Spinal cord (tissue), 10 donors: ENCODE results near the gene IL32. TPM values are rescaled to one million over a fixed set of nuclear protein-coding genes. Genes with fewer than 3 reads are reported as not detected.
"Not testable (repeated sequence)": the region's sequence is repeated elsewhere in the genome, so short reads cannot be mapped to it uniquely, and the experiment has no call there.

ENCODE experiments used
- DNase-seq, 6 donors: peaks; one replicate each; pipeline versions ENCODE4 v3.0.0 to v3.0.0-alpha.2; 2013 to 2015; ENCODE audit warnings: low spot score in 6 of 6, low read depth in 4 of 6
- H3K27ac ChIP-seq: one replicate; pipeline ENCODE4 v1.5.1; 2013; ENCODE audit warnings: low read depth, low read length, control low read depth
- H3K27me3 ChIP-seq: one replicate; pipeline ENCODE4 v1.6.1; 2013; ENCODE audit warnings: low read length; ENCODE audit not compliant: control insufficient read depth, insufficient read depth
- H3K36me3 ChIP-seq: one replicate; pipeline ENCODE4 v1.6.1; 2013; ENCODE audit warnings: low read length; ENCODE audit not compliant: control insufficient read depth, insufficient read depth
- H3K4me1 ChIP-seq: one replicate; pipeline ENCODE4 v1.6.1; 2013; ENCODE audit warnings: low read length; ENCODE audit not compliant: control insufficient read depth, insufficient read depth
- H3K4me3 ChIP-seq: one replicate; pipeline ENCODE4 v1.5.1; 2013; ENCODE audit warnings: low read depth, low read length, control low read depth
- H3K9me3 ChIP-seq: one replicate; pipeline ENCODE4 v1.6.1; 2013; ENCODE audit warnings: low read length; ENCODE audit not compliant: control insufficient read depth, insufficient read depth
- WGBS: methylation state at CpG from one replicate; pipeline ENCODE4 v1.1.5; 2013; ENCODE audit warnings: missing lambda C conversion rate; ENCODE audit not compliant: insufficient coverage; 5-methylcytosine and 5-hydroxymethylcytosine counted together
- polyA plus RNA-seq, 2 donors: library from polyadenylated mRNA; unstranded; fragments of 120-200 nt; gene quantifications; one replicate each; pipeline ENCODE4 v1.2.1, GENCODE V29; 2013; ENCODE audit not compliant: insufficient read length in 2 of 2
- total RNA-seq, 2 donors: library from RNA; depleted of rRNA in 1 of 2; stranded (reverse); fragments of 120-200 nt in 1 of 2; fragments of >200 nt in 1 of 2; gene quantifications; one replicate each; pipeline versions ENCODE4 v1.2.3 to v1.2.4, GENCODE V29; 2013 to 2014
- donor health status: healthy.

The IL32 gene
- total and polyA plus RNA-seq, 4 donors: 9.0 to 20.2 (median 12.5) TPM

DNA sequence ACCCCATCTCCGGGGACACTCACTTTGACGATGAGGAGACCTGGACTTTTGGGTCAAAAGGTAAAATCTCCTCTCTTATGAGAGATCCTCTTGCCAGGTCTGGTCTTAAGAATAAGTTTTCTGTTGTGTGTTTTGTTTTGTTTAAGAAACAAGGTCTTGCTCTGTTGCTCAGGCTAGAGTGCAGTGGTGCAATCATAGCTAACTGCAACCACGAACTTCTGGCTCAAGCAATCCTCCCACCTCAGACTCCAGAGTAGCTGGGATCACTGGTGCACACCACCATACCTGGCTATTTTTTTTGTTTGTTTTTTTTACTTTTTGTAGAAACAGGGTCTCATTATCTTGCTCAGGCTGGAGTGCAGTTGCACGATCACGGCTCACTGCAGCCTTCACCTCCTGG, 15.0 kb upstream of the IL32 start:
- Histone ChIP-seq H3K27ac (no peak overlapping the region), H3K27me3 (peaks cover 45% of the 10 kb centered on the region), H3K4me1 (peaks cover 15% of the 10 kb centered on the region), H3K9me3 (no peaks in the 10 kb centered on the region), H3K4me3 (no peak overlapping the region), H3K36me3 (peaks cover 13% of the 10 kb centered on the region)
- DNase-seq: no peak
- 92% methylated on average over 2 of the region's 5 CpGs for WGBS

DNA sequence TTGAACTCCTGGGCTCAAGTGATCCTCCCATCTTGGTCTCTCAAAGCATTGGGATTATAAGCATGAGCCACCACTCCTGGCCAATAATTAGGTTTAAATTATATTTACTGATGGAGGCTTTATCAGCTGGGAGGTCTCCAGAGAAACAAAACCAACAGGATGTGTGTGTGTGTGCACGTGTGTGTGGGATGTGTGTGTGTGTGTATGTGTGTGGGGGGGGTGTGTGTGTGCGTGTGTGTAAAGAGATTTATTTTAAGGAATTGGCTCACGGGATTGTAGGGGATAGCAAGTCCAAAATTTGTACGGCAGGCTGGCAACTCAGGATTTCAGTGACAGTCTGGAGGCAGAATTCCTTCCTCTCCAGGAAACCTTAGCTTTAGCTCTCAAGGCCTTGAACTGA, 14.4 kb upstream of the IL32 start:
- WGBS: 68% methylated on average over 2 of the region's 4 CpGs
- Histone ChIP-seq H3K36me3 (peaks cover 16% of the 10 kb centered on the region), H3K27ac (no peak overlapping the region), H3K4me1 (peaks cover 10% of the 10 kb centered on the region), H3K4me3 (no peak overlapping the region), H3K27me3 (peaks cover 40% of the 10 kb centered on the region), H3K9me3 (no peaks in the 10 kb centered on the region)
- DNase-seq: no peak

DNA sequence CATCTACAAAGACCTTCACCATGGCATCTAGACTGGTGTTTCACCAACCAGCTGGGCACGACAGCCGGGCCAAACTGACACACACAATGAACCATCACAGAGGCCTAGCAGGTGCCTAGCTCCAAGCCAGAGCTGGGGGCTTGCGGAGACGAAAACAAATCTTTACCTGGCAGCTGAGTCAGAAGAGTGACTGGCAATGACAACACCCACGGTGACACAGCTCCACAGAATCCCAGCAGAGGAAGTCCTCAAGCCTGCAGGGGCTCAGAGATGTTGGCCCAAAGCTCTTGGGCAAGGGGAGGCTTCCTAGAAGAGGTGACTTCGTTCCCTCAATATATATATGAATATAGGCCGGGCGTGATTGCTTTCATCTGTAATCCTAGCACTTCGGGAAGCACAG, 13.9 kb upstream of the IL32 start:
- peaks cover 36% of the 10 kb centered on the region for H3K27me3 ChIP-seq
- DNase-seq: no peak

DNA sequence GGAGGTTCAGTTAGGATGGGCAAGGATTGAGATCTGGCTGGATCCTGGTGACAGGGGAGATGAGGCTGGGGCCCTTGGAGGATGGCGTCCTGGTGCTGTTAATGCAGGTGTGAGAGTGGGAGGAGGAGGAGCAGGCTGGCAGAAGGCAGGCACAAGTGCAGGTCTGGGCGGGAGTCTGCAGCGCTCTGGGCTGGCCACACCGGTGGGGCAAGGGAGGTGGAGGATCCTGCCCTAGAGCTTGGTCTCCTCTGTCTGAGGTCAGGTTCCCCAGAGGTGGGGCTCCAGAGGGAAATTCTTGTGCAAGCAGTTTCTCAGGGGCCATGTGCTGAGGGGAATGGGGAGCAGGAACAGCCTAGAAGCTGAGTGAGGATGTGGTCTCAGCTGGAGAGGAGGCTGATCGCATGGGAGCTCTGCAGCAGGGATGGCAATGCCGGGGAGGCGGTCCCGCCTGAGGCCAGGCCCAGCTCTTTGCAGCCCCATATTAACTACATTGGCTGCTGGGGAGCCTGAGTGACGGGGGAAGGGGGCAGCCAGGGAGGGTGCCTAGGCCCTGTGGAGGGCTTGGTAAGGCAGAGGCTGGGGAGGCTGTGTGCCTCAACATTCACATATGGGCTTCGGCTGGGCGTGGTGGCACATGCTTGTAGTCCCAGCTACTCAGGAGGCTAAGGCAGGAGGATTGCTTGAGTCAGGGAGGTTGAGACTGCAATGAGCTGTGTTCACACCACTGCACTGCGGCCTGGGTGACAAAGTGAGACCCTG, 12.7 kb upstream of the IL32 start:
- H3K9me3 ChIP-seq, H3K4me1 ChIP-seq, H3K4me3 ChIP-seq, H3K27ac ChIP-seq, DNase-seq: not testable (repeated sequence)
- H3K36me3 ChIP-seq: peaks cover 29% of the 10 kb centered on the region
- WGBS: no CpG with 5 or more reads among the region's 12 CpGs
- peaks cover 24% of the 10 kb centered on the region for H3K27me3 ChIP-seq

More for the DNA sequence above, 13.9 kb upstream of the IL32 start:
- Histone ChIP-seq H3K4me3 (no peak overlapping the region), H3K9me3 (no peaks in the 10 kb centered on the region), H3K27ac (no peak overlapping the region), H3K36me3 (peaks cover 20% of the 10 kb centered on the region), H3K4me1 (peaks cover 6% of the 10 kb centered on the region)
- WGBS: 82% methylated on average over 4 of the region's 9 CpGs

DNA sequence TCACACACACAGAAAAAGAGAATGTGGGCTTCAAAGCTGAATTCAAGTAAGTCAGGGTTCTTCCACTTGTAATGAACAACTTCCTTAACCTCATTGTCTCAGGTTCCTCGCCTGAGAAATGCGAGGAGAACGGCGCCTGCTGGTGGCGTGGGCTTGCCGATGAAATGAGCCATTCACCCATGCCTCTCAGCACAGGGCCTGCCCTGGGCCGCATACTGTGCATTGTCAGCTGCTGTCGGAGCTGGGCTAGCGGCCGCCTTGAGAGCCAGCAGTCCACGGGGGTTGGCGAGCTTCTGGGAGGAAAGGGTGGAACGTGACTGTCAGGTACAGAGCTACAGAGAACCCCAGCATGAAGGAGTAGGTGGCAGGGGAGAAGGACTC, 12.1 kb upstream of the IL32 start:
- H3K27ac ChIP-seq, DNase-seq, H3K4me3 ChIP-seq, H3K9me3 ChIP-seq: not testable (repeated sequence)
- Histone ChIP-seq H3K27me3 (peaks cover 19% of the 10 kb centered on the region), H3K4me1 (peaks cover 12% of the 10 kb centered on the region), H3K36me3 (peaks cover 29% of the 10 kb centered on the region)
- 90% methylated on average over 6 of the region's 13 CpGs for WGBS

DNA sequence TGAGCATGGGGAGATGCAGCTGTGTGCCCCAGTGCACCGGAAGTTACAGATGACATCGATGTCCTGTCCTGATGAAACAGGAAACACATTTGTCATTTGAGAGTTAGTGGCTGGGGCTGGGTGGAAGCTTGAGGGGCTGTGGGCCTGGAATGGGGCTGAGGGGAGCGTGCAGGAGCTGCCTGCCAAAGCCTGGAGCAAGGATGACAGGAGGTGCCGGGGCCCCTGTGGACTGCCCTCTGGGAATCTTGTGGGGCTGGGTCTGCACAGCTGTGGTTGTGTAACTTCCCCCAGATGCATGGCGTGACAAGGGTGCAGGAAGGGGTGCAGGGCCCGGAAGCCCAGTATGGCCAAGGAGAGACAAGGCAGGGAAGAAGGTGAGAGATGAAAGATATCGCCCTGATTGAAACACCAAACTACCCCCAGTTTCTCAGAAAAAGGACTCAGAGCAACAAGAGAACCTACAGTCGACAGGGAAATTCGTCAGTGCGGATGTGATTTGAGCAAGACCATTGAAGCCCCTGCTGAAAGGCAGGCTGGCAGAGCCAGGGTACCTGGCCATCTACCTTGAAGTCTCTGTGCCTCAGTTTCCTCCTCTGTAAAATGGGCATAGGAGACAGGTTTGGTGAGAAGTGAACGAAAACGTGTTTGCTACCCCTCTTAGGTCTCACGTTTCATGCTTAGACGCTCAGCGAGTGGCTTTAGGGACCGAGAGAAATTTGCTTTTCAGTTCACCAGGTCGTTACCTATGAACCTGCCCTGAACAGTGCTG, 10.3 kb upstream of the IL32 start:
- Histone ChIP-seq H3K36me3 (peaks cover 29% of the 10 kb centered on the region), H3K4me3 (no peak overlapping the region), H3K4me1 (peaks cover 22% of the 10 kb centered on the region), H3K27ac (no peak overlapping the region), H3K27me3 (peaks cover 2% of the 10 kb centered on the region), H3K9me3 (no peaks in the 10 kb centered on the region)
- 79% methylated on average over 15 of the region's 17 CpGs for WGBS
- no peak for DNase-seq

DNA sequence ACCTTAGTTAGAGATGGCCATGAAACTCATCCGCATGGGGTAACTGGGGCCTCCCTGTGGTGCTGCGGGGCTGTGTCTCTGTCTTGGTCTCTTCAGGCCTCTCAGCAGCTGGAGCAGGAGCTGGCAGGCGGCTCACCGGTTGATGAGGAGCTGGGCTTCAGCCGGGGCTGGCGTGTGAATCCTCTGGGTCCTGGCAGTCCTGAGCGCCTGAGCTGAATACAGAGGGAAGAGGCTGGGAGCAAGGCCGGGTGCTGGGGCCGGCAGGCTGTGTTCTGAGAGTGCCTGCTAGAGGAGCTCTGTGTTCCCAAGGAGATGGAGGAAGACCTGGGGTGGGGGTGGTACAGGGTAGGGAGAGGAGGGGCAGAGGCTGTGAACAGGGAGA, 9.7 kb upstream of the IL32 start:
- H3K27me3 ChIP-seq, H3K9me3 ChIP-seq, H3K27ac ChIP-seq, H3K4me3 ChIP-seq: not testable (repeated sequence)
- Histone ChIP-seq H3K36me3 (peaks cover 29% of the 10 kb centered on the region), H3K4me1 (peaks cover 22% of the 10 kb centered on the region)
- DNase-seq: peak in 1 of 6 donors; percentile 12
- WGBS: 18% methylated on average over 9 of the region's 9 CpGs

DNA sequence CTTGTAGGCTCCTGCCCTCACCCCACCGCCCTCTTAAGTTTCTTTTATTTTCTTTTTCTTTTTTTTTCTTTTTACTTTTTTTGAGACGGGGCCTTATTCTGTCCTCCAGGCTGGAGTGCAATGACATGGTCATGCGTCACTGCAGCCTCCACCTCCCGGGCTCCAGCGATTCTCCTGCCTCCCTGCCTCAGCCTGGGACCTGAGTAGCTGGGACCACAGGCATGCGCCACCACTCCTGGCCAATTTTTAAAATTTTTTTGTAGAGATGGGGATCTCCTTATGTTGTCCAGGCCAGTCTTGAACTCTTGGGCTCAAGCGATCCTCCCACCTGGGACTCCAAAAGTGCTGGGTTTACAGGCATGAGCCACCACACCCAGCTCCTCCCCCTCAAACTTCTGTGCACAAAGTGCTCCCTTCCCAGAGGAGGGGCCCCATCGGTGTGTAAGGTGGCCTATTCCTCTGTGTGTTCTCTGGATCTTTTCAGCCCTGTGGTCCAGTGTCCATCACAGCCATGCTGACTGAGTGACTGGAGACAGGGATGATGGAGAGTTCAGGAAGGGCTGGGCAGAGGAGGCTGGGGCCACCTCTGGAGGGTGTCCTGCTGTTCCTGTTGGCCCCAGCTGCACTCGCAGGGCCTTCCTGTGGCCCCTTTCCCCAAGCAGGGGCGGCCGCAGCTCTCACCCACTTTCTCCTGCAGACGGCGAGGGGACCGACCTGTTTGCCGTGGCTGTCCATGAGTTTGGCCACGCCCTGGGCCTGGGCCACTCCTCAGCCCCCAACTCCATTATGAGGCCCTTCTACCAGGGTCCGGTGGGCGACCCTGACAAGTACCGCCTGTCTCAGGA, 8.9 kb upstream of the IL32 start:
- H3K27ac ChIP-seq: no peak overlapping the region
- H3K27me3 ChIP-seq: no peaks in the 10 kb centered on the region
- H3K4me3 ChIP-seq: no peak overlapping the region
- H3K36me3 ChIP-seq: peaks cover 29% of the 10 kb centered on the region
- H3K4me1 ChIP-seq: peaks cover 22% of the 10 kb centered on the region
- 83% methylated on average over 8 of the region's 19 CpGs for WGBS
- no peaks in the 10 kb centered on the region for H3K9me3 ChIP-seq
- no peak for DNase-seq

DNA sequence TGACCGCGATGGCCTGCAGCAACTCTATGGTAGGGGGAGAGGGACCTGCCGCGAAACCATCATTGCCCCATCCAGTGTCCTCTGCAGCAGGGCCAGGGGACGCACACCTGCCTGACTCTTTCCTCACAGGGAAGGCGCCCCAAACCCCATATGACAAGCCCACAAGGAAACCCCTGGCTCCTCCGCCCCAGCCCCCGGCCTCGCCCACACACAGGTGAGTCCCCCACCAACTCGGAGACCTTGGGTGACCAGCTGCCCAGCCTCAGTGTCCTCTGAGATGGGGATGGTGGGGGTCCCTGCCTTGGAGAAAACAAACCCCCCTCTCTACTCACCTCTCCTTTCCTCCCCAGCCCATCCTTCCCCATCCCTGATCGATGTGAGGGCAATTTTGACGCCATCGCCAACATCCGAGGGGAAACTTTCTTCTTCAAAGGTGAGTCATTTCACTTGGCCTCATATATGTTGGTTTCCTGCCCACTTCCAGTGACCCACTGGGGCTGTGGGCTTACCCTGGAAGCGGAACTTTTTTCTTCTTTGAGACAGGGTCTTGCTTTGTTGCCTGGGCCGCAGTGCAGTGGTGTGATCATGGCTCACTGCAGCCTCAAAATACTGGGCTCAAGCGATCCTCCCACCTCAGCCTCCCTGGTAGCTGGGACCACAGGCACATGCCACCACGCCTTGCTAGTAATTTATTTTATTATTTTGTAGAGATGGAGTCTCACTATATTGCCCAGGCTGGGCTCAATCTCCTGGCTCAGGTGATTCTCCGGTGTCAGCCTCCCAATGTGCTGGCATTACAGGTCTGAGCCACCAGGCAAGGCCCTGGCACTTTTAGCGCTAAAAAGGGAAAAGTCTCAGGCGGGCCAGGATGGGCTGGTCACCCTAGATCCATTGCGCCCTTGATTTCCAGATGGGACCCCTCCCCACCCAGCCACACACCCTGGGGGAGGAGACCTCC, 8.0 kb upstream of the IL32 start:
- H3K27ac ChIP-seq: no peak overlapping the region
- peaks cover 22% of the 10 kb centered on the region for H3K4me1 ChIP-seq
- DNase-seq: no peak
- no peaks in the 10 kb centered on the region for H3K27me3 ChIP-seq
- peaks cover 29% of the 10 kb centered on the region for H3K36me3 ChIP-seq
- H3K9me3 ChIP-seq: no peaks in the 10 kb centered on the region
- WGBS: 92% methylated on average over 14 of the region's 22 CpGs
- H3K4me3 ChIP-seq: peak overlapping the region; percentile 24
